Lower leg skin (tissue), 3 donors: Measurements from ENCODE around the gene RHO.

ENCODE experiments used
- CTCF ChIP-seq, 3 donors: fragments of 450-650 bp; IDR thresholded peaks; one replicate each; pipeline ENCODE4 v1.5.1; 2016; ENCODE audit warnings: antibody characterized with exemption in 3 of 3, mild to moderate bottlenecking in 3 of 3, moderate library complexity in 2 of 3
- POLR2A ChIP-seq, 2 donors: fragments of 450-650 bp; IDR thresholded peaks; one replicate each; pipeline ENCODE4 v1.6.1; 2016 to 2017; ENCODE audit warnings: antibody characterized with exemption in 2 of 2, mild to moderate bottlenecking in 1 of 2, moderate library complexity in 1 of 2

DNA sequence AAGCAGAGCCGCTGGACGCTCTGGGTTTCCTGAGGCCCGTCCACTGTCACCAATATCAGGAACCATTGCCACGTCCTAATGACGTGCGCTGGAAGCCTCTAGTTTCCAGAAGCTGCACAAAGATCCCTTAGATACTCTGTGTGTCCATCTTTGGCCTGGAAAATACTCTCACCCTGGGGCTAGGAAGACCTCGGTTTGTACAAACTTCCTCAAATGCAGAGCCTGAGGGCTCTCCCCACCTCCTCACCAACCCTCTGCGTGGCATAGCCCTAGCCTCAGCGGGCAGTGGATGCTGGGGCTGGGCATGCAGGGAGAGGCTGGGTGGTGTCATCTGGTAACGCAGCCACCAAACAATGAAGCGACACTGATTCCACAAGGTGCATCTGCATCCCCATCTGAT, 3.3 kb downstream of the RHO start:
- TF ChIP-seq CTCF (IDR thresholded peaks at IDR 0.05) (no peak), POLR2A (IDR thresholded peaks at IDR 0.05) (no peak)
